PFSK-1 (cell line): ENCODE data around the gene CASZ1.

ENCODE experiments used
- FOXP2 ChIP-seq: optimal IDR thresholded peaks from 2 replicates; pipeline ENCODE3; 2011; ENCODE audit warnings: borderline replicate concordance, control low read depth, inconsistent platforms; ENCODE audit not compliant: insufficient read depth; ENCODE audit errors: extremely low read length, extremely low read depth
- POLR2AphosphoS5 ChIP-seq: IDR thresholded peaks from 2 replicates; pipeline ENCODE4 v1.6.1; 2012; ENCODE audit warnings: low read depth, mild to moderate bottlenecking, control low read depth, low read length, moderate library complexity
- REST ChIP-seq, 2 experiments: IDR thresholded peaks; 2 replicates each; pipeline versions ENCODE4 v1.6.1 to v1.8.0; 2011 to 2012; ENCODE audit warnings: low read depth in 2 of 2, low read length in 2 of 2, control low read depth in 1 of 2, inconsistent platforms in 1 of 2, mild to moderate bottlenecking in 1 of 2, moderate library complexity in 1 of 2; ENCODE audit not compliant: insufficient read depth in 1 of 2
- SIN3A ChIP-seq: IDR thresholded peaks from 2 replicates; pipeline ENCODE4 v1.6.1; 2012; ENCODE audit warnings: mild to moderate bottlenecking, low read length, moderate library complexity, borderline replicate concordance; ENCODE audit not compliant: insufficient read depth
- TAF1 ChIP-seq: IDR thresholded peaks from 2 replicates; pipeline ENCODE4 v1.6.1; 2012; ENCODE audit warnings: low read length, control low read depth, borderline replicate concordance; ENCODE audit not compliant: insufficient read depth

- TF ChIP-seq POLR2AphosphoS5 = no peak
- TF ChIP-seq REST (IDR thresholded peaks at IDR 0.05; ENCODE audit: insufficient read depth in 1 of 2, low read depth in 2 of 2, low read length in 2 of 2) = no peak
- TF ChIP-seq TAF1 = no peak
- TF ChIP-seq SIN3A = no peak
- TF ChIP-seq FOXP2 = no peak
These were observed 130.3 kb downstream of the CASZ1 start for GRCh38 chr1:10665930-10666850.
